Measurements from ENCODE around the gene RBM8A.
"Not testable (repeated sequence)": the region's sequence is repeated elsewhere in the genome, so short reads cannot be mapped to it uniquely, and the experiment has no call there.

Gene RBM8A

DNA sequence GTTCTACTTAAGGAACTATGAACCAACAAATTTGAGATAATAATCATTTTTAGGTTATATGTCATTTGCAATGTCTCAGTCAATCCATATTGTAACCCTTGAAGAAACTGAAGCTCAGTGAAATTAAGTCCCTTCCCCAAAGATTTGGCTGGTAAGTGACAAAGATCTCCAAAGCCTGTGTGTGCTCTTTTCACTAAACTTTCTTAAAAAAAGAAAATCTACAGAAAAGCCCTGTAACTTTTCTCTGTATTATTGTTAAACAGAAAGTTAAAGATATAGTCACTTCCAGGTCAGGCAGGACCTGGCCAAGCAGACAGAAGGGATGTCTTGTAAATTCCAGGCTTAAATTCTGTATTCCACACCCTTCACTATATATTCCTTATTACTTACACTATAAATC, 29.1 kb upstream of the RBM8A start:
- no peak for DNase-seq

DNA sequence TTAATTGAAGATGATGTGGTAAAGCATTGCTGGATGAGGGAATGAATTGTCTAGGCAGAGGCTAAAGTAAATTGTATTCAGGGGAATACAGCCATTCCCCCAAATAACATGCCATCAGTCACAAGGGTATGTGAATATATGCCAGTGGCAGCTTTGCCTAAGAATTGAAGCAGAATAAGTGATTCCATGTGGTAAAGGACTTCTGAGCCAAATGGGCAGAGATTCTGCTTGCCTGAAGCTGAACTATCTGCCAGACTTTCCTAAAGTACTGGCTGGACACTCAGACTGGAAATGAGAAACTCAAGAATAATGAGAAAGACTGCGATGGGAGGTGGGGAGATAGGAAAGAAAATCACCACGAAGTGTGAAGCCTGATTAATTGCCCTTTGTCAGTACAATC, 28.2 kb upstream of the RBM8A start:
- peak; percentile 24 for DNase-seq

- no peak for DNase-seq
Measured at GRCh38 chr1:145953861-145954260, 26.6 kb upstream of the RBM8A start.

- DNase-seq: no peak
Measured at GRCh38 chr1:145952903-145953302, 25.6 kb upstream of the RBM8A start.

- no peak for DNase-seq
Measured at GRCh38 chr1:145951526-145951925, 24.2 kb upstream of the RBM8A start.

DNA sequence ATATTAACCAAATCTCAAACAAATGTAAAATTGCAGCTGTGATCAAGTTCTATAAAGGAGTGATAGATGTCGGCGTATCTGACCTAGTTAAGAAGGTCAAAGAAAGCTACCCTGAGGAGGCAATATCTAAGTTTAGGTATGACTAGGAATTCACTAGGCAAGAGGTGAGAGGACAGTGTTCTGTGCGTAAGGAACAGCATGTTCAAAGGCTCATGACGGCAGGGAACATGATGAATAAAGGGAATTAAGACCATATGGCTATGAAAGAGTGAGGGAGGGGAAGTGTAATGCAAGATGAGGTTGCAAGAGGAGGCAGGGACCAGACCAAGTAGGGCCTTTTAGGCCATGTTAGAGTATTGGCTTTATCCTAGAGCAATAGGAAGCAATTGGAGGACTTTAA, 21.9 kb upstream of the RBM8A start:
- no peak for DNase-seq

- no peak for DNase-seq
Measured at GRCh38 chr1:145947551-145947950, 20.3 kb upstream of the RBM8A start.

GRCh38 chr1:145946477-145946986, 19.2 kb upstream of the RBM8A start:
- no peak for DNase-seq

GRCh38 chr1:145944532-145944931, 17.2 kb upstream of the RBM8A start:
- DNase-seq: no peak

- no peak for DNase-seq
Measured at GRCh38 chr1:145942871-145943270, 15.6 kb upstream of the RBM8A start.

DNA sequence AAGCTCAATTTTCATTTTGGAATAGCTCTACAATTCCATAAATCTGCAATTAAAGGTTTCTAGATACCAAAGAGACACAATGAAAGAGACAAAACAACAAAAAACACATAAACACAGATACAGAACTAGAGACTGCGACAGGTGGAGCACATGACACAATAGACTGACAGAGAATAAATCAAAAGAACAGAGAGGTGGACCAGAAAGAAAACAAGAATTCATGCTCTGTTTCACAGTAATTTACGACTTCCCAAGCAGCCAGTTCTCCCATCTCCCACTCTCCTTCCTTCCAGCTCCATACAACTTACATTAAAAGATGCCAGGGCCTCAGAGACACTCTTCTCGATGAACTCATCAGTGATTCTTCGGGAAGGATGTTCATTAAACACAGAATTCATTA, 15.1 kb upstream of the RBM8A start:
- no peak for DNase-seq

- DNase-seq: no peak
Measured at GRCh38 chr1:145937436-145937835, 10.2 kb upstream of the RBM8A start.

GRCh38 chr1:145936247-145936646, 9.0 kb upstream of the RBM8A start:
- DNase-seq: no peak

GRCh38 chr1:145935708-145936107, 8.4 kb upstream of the RBM8A start:
- DNase-seq: no peak

GRCh38 chr1:145932522-145933009, 5.3 kb upstream of the RBM8A start:
- not testable (repeated sequence) for DNase-seq

GRCh38 chr1:145927916-145928643, 796 bp upstream of the RBM8A start:
- no peak for DNase-seq

DNA sequence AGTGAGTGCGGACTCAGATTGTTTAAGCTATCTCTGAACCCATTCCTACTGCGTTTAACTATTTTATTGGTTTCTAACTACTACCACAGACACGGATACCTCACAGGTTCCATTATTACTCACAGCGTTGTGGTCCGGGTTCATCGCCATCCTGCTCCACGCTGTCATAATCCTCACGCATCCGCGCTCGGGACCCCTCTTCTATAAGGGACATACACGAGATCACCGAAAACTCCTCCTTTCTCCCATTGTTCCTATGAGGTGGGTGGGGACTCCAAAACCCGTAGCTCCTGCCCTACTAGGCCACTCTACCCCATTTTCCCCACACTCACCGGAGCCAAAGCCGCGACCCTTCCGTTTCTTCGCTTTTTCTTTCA, 610 bp downstream of the RBM8A start:
- DNase-seq: no peak

DNA sequence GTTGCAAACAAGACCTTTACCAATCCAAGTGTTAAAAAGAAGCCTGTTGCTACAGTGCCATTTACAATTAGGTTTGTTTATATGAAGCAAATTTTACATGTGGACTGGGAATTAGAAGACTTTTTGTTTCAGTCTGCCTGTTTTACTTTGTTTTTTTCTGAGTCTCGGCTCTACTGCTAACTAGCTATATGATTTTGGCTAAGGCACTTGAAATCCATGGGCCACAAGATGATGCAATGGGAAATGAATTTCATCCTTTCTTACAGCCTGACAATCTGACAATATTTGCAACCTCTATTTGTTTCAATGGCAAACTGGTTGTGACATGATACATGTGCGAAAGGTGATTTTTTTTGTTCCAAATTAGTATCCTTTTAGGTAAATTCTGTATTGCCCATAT, 5.0 kb downstream of the RBM8A start:
- no peak for DNase-seq

DNA sequence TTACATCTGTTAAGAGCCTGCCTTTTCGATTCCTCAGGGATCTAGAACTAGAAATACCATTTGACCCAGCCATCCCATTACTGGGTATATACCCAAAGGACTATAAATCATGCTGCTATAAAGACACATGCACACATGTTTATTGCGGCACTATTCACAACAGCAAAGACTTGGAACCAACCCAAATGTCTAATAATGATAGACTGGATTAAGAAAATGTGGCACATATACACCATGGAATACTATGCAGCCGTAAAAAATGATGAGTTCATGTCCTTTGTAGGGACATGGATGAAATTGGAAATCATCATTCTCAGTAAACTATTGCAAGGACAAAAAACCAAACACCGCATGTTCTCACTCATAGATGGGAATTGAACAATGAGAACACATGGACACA, 7.0 kb downstream of the RBM8A start:
- DNase-seq: not testable (repeated sequence)

DNA sequence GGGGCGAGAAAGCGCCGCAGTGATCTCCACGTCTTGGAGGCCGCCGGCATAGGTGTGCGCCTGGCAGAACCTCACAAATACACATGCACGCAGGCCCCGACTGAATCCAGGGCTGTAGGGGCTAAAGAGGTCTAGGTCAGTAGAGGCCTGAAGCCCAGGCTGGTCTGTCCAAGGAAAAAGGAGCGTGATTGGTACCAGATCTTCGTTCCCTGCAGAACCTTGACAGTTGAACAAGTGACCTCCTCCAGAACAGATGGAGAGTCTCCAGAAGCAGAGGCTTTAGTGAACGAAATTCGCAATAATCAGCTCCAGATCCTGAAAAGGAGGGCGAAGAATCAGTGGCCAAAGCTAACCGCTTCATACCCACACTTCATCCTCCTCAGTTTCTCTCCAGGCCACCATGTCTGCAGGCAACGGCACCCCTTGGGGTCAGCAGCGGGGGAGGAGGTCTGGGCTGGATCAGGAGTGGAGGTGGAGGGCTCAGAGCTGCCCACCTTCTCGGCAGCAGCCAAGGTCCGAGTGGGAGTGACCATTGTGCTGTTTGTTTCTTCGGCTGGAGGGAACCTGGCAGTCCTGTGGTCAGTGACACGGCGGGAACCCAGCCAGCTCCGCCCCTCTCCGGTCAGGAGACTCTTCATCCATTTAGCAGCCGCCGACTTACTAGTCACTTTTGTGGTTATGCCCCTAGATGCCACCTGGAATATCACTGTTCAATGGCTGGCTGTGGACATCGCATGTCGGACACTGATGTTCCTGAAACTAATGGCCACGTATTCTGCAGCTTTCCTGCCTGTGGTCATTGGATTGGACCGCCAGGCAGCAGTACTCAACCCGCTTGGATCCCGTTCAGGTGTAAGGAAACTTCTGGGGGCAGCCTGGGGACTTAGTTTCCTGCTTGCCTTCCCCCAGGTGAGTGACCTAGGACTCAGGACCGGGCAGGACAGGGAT, 8.0 kb downstream of the RBM8A start:
- peak; percentile 28 for DNase-seq

GRCh38 chr1:145918144-145918991, 8.9 kb downstream of the RBM8A start, which contains the start of gene PEX11B:
TSS of gene PEX11B (minus strand) at chr1:145918717. CDS start at chr1:145918688, 29 bp downstream.
- peak; percentile 91 for DNase-seq

DNA sequence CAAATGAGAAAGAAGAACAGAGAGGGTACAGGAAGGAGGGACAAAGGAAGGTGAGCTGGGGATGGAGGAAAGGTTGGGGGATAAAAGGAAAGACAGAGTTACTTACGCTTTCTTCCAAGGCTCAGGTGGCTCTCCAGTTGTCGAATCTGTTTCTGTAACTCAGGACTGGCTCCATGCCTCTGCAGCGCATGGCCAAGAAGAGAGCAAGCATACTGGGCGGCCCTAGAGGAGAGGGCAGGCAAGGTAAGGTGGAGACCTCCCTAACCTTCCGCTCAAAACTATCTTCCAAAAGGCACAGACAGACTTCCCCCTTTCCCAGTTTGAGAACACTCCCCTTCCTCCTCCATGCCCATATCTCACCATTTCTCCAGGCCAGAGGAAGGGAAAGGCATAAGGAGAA, 9.7 kb downstream of the RBM8A start:
- no peak for DNase-seq

- no peak for DNase-seq
Measured at GRCh38 chr1:145916745-145917144, 10.5 kb downstream of the RBM8A start.

Measured in midbrain (tissue), 1 donor.